Measurements from ENCODE around the gene SLC14A1.

SLC14A1 gene

DNA sequence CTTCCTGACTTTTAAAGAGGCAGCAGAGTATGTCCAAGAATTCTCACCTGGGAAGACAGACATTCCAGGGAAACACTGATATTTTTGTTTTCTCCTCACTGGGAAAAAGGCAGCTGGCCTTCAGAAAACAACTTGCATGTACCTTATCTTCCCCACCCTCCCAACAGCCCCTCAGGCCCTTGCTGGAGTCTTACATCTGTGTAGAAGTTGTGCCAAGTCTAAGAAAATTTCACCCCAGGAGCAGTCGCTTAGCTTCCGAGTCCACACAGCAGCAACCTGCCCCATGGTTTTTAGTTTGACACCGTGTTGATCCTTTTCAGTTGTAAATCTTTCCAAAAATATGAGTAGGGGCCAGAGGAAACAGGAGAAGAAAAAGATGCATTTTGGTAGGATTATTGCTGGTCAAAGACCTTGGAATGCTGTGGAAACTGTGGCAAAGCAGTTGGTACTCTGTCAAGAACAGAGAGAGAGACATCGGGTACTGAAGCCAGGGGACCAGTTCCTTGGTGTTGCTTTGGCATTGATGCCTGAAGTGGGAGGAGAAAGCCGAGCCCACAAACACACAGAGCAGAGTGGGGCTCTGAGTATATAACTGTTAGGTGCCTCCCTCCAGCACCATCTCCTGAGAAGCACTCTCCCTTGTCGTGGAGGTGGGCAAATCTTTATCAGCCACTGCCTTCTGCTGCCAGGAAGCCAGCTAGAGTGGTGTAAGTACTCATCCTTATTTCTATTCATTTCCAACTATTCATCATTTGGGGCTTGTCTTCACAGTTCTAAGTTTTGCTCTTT is at the start of gene SLC14A1:
Gene SLC14A1 (plus strand): TSS at position 615 of the 789 bp plus-strand sequence. CDS start 6,140 bp downstream, outside the sequence.
- no peak for ATAC-seq (ENCODE audit: low read depth)
- Histone ChIP-seq H3K36me3 (ENCODE audit: low read depth) (no peaks in the 10 kb centered on the region), H3K4me1 (ENCODE audit: insufficient read depth, poor library complexity, severe bottlenecking) (no peaks in the 10 kb centered on the region), H3K4me3 (ENCODE audit: severe bottlenecking) (no peak within 1 kb of the TSS), H3K9me3 (ENCODE audit: severe bottlenecking) (no peaks in the 10 kb centered on the region), H3K27me3 (ENCODE audit: insufficient read depth, poor library complexity, severe bottlenecking) (no peaks in the 10 kb centered on the region), H3K27ac (ENCODE audit: poor library complexity, severe bottlenecking) (no peak within 1 kb of the TSS)
- no peak for DNase-seq (ENCODE audit: low spot score)
- TF ChIP-seq, protein P1, sequence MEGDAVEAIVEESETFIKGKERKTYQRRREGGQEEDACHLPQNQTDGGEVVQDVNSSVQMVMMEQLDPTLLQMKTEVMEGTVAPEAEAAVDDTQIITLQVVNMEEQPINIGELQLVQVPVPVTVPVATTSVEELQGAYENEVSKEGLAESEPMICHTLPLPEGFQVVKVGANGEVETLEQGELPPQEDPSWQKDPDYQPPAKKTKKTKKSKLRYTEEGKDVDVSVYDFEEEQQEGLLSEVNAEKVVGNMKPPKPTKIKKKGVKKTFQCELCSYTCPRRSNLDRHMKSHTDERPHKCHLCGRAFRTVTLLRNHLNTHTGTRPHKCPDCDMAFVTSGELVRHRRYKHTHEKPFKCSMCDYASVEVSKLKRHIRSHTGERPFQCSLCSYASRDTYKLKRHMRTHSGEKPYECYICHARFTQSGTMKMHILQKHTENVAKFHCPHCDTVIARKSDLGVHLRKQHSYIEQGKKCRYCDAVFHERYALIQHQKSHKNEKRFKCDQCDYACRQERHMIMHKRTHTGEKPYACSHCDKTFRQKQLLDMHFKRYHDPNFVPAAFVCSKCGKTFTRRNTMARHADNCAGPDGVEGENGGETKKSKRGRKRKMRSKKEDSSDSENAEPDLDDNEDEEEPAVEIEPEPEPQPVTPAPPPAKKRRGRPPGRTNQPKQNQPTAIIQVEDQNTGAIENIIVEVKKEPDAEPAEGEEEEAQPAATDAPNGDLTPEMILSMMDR (IDR thresholded peaks at IDR 0.05; ENCODE audit: poor library complexity, severe bottlenecking) = no peak

DNA sequence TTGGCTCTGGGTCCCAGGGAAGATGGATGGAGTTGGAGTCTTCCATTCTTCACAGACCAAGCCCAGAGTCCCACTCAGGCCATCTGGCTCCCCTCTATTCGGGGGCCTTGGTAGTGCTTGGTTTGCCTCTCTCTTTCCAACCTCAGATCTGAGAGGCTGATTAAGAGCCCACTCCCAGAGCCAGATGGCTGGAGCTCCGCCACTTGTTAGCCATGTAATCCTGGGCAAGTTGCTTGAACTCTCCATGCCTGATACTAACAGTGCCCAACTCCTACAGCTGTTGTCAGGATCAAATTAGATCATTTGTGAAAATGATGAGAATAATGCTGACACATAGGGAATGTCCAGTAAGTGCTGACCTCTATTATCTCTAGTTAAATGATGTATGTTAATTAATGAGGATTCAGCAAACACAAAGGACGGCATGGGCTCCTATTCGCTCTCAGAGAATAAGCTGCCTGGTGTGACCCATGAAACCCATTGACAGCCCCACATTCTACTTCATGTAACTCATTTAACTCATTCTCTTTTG is 46.6 kb upstream of the SLC14A1 start:
- TF ChIP-seq, protein P1 (IDR thresholded peaks at IDR 0.05; ENCODE audit: poor library complexity, severe bottlenecking) = no peak
- no peak overlapping the region for H3K27ac ChIP-seq (ENCODE audit: poor library complexity, severe bottlenecking)
- H3K4me1 ChIP-seq (ENCODE audit: insufficient read depth, poor library complexity, severe bottlenecking) = no peaks in the 10 kb centered on the region
- DNase-seq (ENCODE audit: low spot score) = no peak
- no peaks in the 10 kb centered on the region for H3K9me3 ChIP-seq (ENCODE audit: severe bottlenecking)
- no peak for ATAC-seq (ENCODE audit: low read depth)
- no peaks in the 10 kb centered on the region for H3K36me3 ChIP-seq (ENCODE audit: low read depth)
- no peak overlapping the region for H3K4me3 ChIP-seq (ENCODE audit: severe bottlenecking)
- H3K27me3 ChIP-seq (ENCODE audit: insufficient read depth, poor library complexity, severe bottlenecking) = no peaks in the 10 kb centered on the region

DNA sequence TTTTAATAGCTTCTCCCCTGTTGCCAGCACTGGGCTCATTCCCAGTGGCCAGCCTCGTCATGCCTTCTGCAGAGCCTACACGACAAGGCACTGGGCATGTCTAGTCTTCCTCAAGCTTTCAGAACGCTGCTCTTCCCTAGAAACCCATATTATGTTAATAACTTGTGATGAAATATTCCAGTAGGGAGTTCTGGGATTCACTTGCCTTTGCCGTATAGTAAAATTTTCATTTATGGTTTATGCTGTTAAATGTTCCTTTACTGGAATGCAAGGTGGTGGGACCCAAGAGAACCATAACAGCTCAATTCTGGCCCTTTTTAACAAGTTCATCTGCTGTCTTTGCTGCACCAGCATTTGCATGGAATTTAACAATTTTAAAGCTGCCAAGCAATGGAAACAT is 45.5 kb upstream of the SLC14A1 start:
- TF ChIP-seq, protein P1 (IDR thresholded peaks at IDR 0.05; ENCODE audit: poor library complexity, severe bottlenecking) = no peak
- ATAC-seq (ENCODE audit: low read depth) (no peak), DNase-seq (ENCODE audit: low spot score) (no peak)
- Histone ChIP-seq H3K27me3 (ENCODE audit: insufficient read depth, poor library complexity, severe bottlenecking) (no peaks in the 10 kb centered on the region), H3K4me1 (ENCODE audit: insufficient read depth, poor library complexity, severe bottlenecking) (no peaks in the 10 kb centered on the region), H3K9me3 (ENCODE audit: severe bottlenecking) (no peaks in the 10 kb centered on the region), H3K36me3 (ENCODE audit: low read depth) (no peaks in the 10 kb centered on the region), H3K4me3 (ENCODE audit: severe bottlenecking) (no peak overlapping the region), H3K27ac (ENCODE audit: poor library complexity, severe bottlenecking) (no peak overlapping the region)

DNA sequence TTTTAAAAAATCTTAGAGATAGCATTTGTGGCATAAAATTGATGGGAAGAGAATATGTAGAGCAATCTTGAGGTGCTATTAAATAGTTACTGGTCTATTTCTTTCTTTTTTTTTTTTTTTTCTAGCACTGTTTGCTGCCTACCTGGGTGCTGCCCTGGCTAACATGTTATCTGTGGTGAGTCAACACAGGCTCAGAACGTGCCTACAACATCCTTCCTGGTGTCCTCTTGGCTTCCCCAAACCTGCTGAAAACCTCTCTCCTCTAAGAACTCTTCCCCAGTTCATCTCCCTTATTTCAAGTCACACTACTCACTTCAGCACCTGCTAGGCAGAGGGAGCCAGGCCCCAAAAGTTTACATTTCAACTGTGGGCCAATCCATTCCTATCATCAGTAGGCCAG is 45.1 kb upstream of the SLC14A1 start:
- H3K36me3 ChIP-seq (ENCODE audit: low read depth) = no peaks in the 10 kb centered on the region
- TF ChIP-seq, protein P1 (IDR thresholded peaks at IDR 0.05; ENCODE audit: poor library complexity, severe bottlenecking) = no peak
- H3K4me3 ChIP-seq (ENCODE audit: severe bottlenecking) = no peak overlapping the region
- H3K27ac ChIP-seq (ENCODE audit: poor library complexity, severe bottlenecking) = no peak overlapping the region
- no peaks in the 10 kb centered on the region for H3K27me3 ChIP-seq (ENCODE audit: insufficient read depth, poor library complexity, severe bottlenecking)
- H3K9me3 ChIP-seq (ENCODE audit: severe bottlenecking) = no peaks in the 10 kb centered on the region
- H3K4me1 ChIP-seq (ENCODE audit: insufficient read depth, poor library complexity, severe bottlenecking) = no peaks in the 10 kb centered on the region
- DNase-seq (ENCODE audit: low spot score) (no peak), ATAC-seq (ENCODE audit: low read depth) (no peak)

Data from RWPE2 (cell line).